ENCODE measurements around the gene BUD31. TPM values are rescaled to one million over a fixed set of nuclear protein-coding genes. Genes with fewer than 3 reads are reported as not detected.

BUD31 gene
- total RNA-seq, 1 experiment from 2014 or later, result 104 TPM

- no peak overlapping the region for H3K23ac ChIP-seq (ENCODE audit: insufficient read length, low read depth, low read length)
- H3K4me1 ChIP-seq (ENCODE audit: insufficient read depth, low read length), result no peaks in the 10 kb centered on the region
- no peak overlapping the region for H2BK15ac ChIP-seq (ENCODE audit: low read depth, low read length)
- no peak overlapping the region for H3K14ac ChIP-seq (ENCODE audit: insufficient read depth, low read length)
- no peak overlapping the region for H3K4ac ChIP-seq (ENCODE audit: low read depth, low read length)
- no peaks in the 10 kb centered on the region for H3K27me3 ChIP-seq (ENCODE audit: insufficient read depth, low read length)
- H2AFZ ChIP-seq (ENCODE audit: low read length), result no peak overlapping the region
- no peak overlapping the region for H2BK20ac ChIP-seq (ENCODE audit: low read depth, low read length, poor library complexity, severe bottlenecking)
- no peak overlapping the region for H2BK12ac ChIP-seq (ENCODE audit: insufficient read length, low read depth, low read length)
- H2AK5ac ChIP-seq (ENCODE audit: insufficient read length, low read length), result no peak overlapping the region
- H3K4me3 Mint-ChIP-seq, result peak overlapping the region; percentile 70 to 86
- no peaks in the 10 kb centered on the region for H3K9me3 Mint-ChIP-seq
- no peaks in the 10 kb centered on the region for H4K20me1 ChIP-seq (ENCODE audit: control insufficient read depth, insufficient read depth, insufficient read length)
- H3K9me3 ChIP-seq (ENCODE audit: control insufficient read depth, low read depth, low read length), result no peaks in the 10 kb centered on the region
- peaks cover 6% of the 10 kb centered on the region for H3K79me1 ChIP-seq (ENCODE audit: insufficient read depth, low read depth, low read length, poor library complexity, severe bottlenecking)
- H2BK120ac ChIP-seq (ENCODE audit: low read depth, low read length, poor library complexity, severe bottlenecking), result no peak overlapping the region
- H3T11ph ChIP-seq (ENCODE audit: low read length), result no peak overlapping the region
- DNase-seq, result peak; percentile 69
- no peak for TF ChIP-seq CTCF (conservative IDR thresholded peaks at IDR 0.05)
- no peaks in the 10 kb centered on the region for H3K23me2 ChIP-seq (ENCODE audit: insufficient read length, low read depth, low read length, poor library complexity, severe bottlenecking)
- H3K79me2 ChIP-seq (ENCODE audit: insufficient read depth, low read length), result no peaks in the 10 kb centered on the region
- H3K36me3 Mint-ChIP-seq (ENCODE audit: insufficient read depth in 1 of 3, low read depth in 3 of 3), result peaks cover 7 to 21% (median 10%) of the 10 kb centered on the region in 3 experiments; a peak in 6 of 7 replicates
- H2BK5ac ChIP-seq (ENCODE audit: insufficient read length, low read length), result no peak overlapping the region
- H3K27ac Mint-ChIP-seq, result no peak overlapping the region
- no peak overlapping the region for H3K4me2 ChIP-seq (ENCODE audit: insufficient read depth, insufficient read length, low read length)
- no peak overlapping the region for H4K8ac ChIP-seq (replicated peaks; ENCODE audit: insufficient read length, low read depth, low read length)
- no peak overlapping the region for H3K27ac ChIP-seq (ENCODE audit: insufficient read length, low read depth, low read length)
- H3K9ac ChIP-seq (ENCODE audit: extremely low read depth, insufficient read length, low read length), result no peak overlapping the region
- no peak overlapping the region for H4K91ac ChIP-seq (ENCODE audit: insufficient read length, low read depth, low read length)
- H3K18ac ChIP-seq (ENCODE audit: insufficient read length, low read depth, low read length), result no peak overlapping the region
- H3K27me3 Mint-ChIP-seq (ENCODE audit: low read depth), result peaks cover 13% of the 10 kb centered on the region
- peaks cover 9 to 11% of the 10 kb centered on the region in 2 experiments for H3K4me1 Mint-ChIP-seq
- H4K5ac ChIP-seq (ENCODE audit: insufficient read length, low read depth, low read length), result no peak overlapping the region
- no peak overlapping the region for H3K56ac ChIP-seq (ENCODE audit: insufficient read length, low read depth, low read length)
- no CpG with 5 or more reads among the region's 58 CpGs for WGBS (ENCODE audit: extremely low coverage, insufficient read length, low lambda C conversion rate)
Observed at GRCh38 chr7:99375070-99375807, 33.5 kb upstream of the BUD31 start.

Data from H9 (cell line).